Progenitor cell of endocrine pancreas (in vitro differentiated cells): Measurements from ENCODE around the gene LUC7L3. TPM values are rescaled to one million over a fixed set of nuclear protein-coding genes. Genes with fewer than 3 reads are reported as not detected.
"Not testable (repeated sequence)": the region's sequence is repeated elsewhere in the genome, so short reads cannot be mapped to it uniquely, and the experiment has no call there.

ENCODE experiments used
- DNase-seq: peaks from one replicate; pipeline ENCODE4 v3.0.0; 2021; ENCODE audit warnings: low spot score; ENCODE audit not compliant: unreplicated experiment
- H3K27ac Mint-ChIP-seq: 2 replicates; pipeline ENCODE4 v1.8.0; 2021; ENCODE audit warnings: mild to moderate bottlenecking, moderate library complexity, mixed read lengths
- H3K27me3 Mint-ChIP-seq: 2 replicates; pipeline ENCODE4 v1.8.0; 2021; ENCODE audit warnings: mixed read lengths
- H3K36me3 Mint-ChIP-seq: 2 replicates; pipeline ENCODE4 v1.8.0; 2022; ENCODE audit warnings: mixed read lengths; ENCODE audit not compliant: insufficient read depth
- H3K4me1 Mint-ChIP-seq: 2 replicates; pipeline ENCODE4 v1.8.0; 2021; ENCODE audit warnings: low read depth, mixed read lengths
- H3K4me3 Mint-ChIP-seq: 2 replicates; pipeline ENCODE4 v1.8.0; 2021; ENCODE audit warnings: low read depth, mild to moderate bottlenecking, moderate library complexity, mixed read lengths
- H3K9me3 Mint-ChIP-seq: 2 replicates; pipeline ENCODE4 v1.8.0; 2021; ENCODE audit warnings: low read depth, mixed read lengths
- CTCF ChIP-seq: fragments of 200-600 bp; sonication (generic); IDR thresholded peaks from one replicate; pipeline ENCODE4 v1.5.0; 2021; ENCODE audit warnings: antibody characterized with exemption, mild to moderate bottlenecking; ENCODE audit not compliant: unreplicated experiment
- total RNA-seq: library from RNA; stranded (reverse); gene quantifications from 2 replicates; pipeline ENCODE4 v1.2.1, GENCODE V29; 2021

Gene LUC7L3
- total RNA-seq, 1 donor from 2014 or later = 168 TPM

GRCh38 chr17:50676065-50676975, 43.1 kb upstream of the LUC7L3 start:
- no peak for TF ChIP-seq CTCF
- no peak overlapping the region for H3K27ac Mint-ChIP-seq
- H3K36me3 Mint-ChIP-seq = no peaks in the 10 kb centered on the region
- H3K4me3 Mint-ChIP-seq = no peak overlapping the region
- DNase-seq = no peak
- peaks cover 5% of the 10 kb centered on the region for H3K4me1 Mint-ChIP-seq
- H3K9me3 Mint-ChIP-seq = no peaks in the 10 kb centered on the region
- peaks cover 3% of the 10 kb centered on the region for H3K27me3 Mint-ChIP-seq

- Mint-ChIP-seq H3K4me1 (peaks cover 9% of the 10 kb centered on the region), H3K4me3 (no peak overlapping the region), H3K27ac (no peak overlapping the region), H3K27me3 (peaks cover 4% of the 10 kb centered on the region), H3K9me3 (no peaks in the 10 kb centered on the region), H3K36me3 (no peaks in the 10 kb centered on the region)
- no peak for TF ChIP-seq CTCF
- no peak for DNase-seq
Measured at GRCh38 chr17:50677851-50678375, 41.5 kb upstream of the LUC7L3 start.

GRCh38 chr17:50679008-50679544, 40.3 kb upstream of the LUC7L3 start:
- Mint-ChIP-seq H3K4me1 (peaks cover 16% of the 10 kb centered on the region), H3K9me3 (no peaks in the 10 kb centered on the region), H3K4me3 (no peak overlapping the region), H3K36me3 (no peaks in the 10 kb centered on the region), H3K27ac (no peak overlapping the region), H3K27me3 (peaks cover 4% of the 10 kb centered on the region)
- TF ChIP-seq CTCF = no peak
- DNase-seq = no peak

GRCh38 chr17:50680126-50680525, 39.3 kb upstream of the LUC7L3 start:
- Mint-ChIP-seq H3K27ac (peak overlapping the region; percentile 13), H3K36me3 (no peaks in the 10 kb centered on the region), H3K27me3 (peaks cover 4% of the 10 kb centered on the region), H3K4me1 (peaks cover 24% of the 10 kb centered on the region), H3K9me3 (no peaks in the 10 kb centered on the region), H3K4me3 (no peak overlapping the region)
- DNase-seq = no peak
- TF ChIP-seq CTCF = no peak

- H3K36me3 Mint-ChIP-seq, DNase-seq, H3K27ac Mint-ChIP-seq: not testable (repeated sequence)
Measured at GRCh38 chr17:50680543-50681262, 38.7 kb upstream of the LUC7L3 start.

More at GRCh38 chr17:50680543-50681262, 38.7 kb upstream of the LUC7L3 start:
- not testable (repeated sequence) for H3K4me3 Mint-ChIP-seq, H3K9me3 Mint-ChIP-seq, H3K27me3 Mint-ChIP-seq
- peaks cover 25% of the 10 kb centered on the region for H3K4me1 Mint-ChIP-seq
